HL-60 (cell line): ENCODE results near the gene GNPTAB.

Source experiments
- DNase-seq, 2 experiments: peaks; one replicate each; pipeline ENCODE4 v3.0.0-alpha.2; 2010 to 2020; ENCODE audit warnings: low read depth in 1 of 2, low spot score in 1 of 2
- H3K27ac ChIP-seq: fragments of 250-450 bp; sonication (Bioruptor Pico); replicated peaks from 2 replicates; pipeline ENCODE4 v1.5.1; 2020; ENCODE audit warnings: mild to moderate bottlenecking, moderate library complexity
- H3K27me3 ChIP-seq: fragments of 250-450 bp; sonication (Bioruptor Pico); 2 replicates; pipeline ENCODE4 v1.5.1; 2021; ENCODE audit warnings: mild to moderate bottlenecking, moderate library complexity; ENCODE audit not compliant: insufficient read depth, poor library complexity, severe bottlenecking
- H3K4me3 ChIP-seq: replicated peaks from 2 replicates; pipeline ENCODE4 v1.5.1; 2011; ENCODE audit warnings: mild to moderate bottlenecking, control low read depth, low read length; ENCODE audit not compliant: insufficient read depth
- GABPA ChIP-seq: IDR thresholded peaks from 2 replicates; pipeline ENCODE4 v1.6.1; 2012; ENCODE audit warnings: low read depth
- POLR2AphosphoS5 ChIP-seq: IDR thresholded peaks from 2 replicates; pipeline ENCODE4 v1.6.1; 2012; ENCODE audit warnings: low read depth
- SPI1 ChIP-seq: IDR thresholded peaks from 2 replicates; pipeline ENCODE4 v1.6.1; 2012; ENCODE audit warnings: low read depth, mild to moderate bottlenecking, borderline replicate concordance
- TF ChIP-seq, protein P1 (sequence below): IDR thresholded peaks from 2 replicates; pipeline ENCODE4 v1.6.1; 2012; ENCODE audit warnings: low read depth; ENCODE audit not compliant: insufficient replicate concordance
- TF ChIP-seq, protein P2 (sequence below): IDR thresholded peaks from one replicate; pipeline ENCODE4 v1.5.1; 2011; ENCODE audit warnings: low read length, control low read depth, inconsistent platforms; ENCODE audit not compliant: insufficient read depth

GNPTAB gene

DNA sequence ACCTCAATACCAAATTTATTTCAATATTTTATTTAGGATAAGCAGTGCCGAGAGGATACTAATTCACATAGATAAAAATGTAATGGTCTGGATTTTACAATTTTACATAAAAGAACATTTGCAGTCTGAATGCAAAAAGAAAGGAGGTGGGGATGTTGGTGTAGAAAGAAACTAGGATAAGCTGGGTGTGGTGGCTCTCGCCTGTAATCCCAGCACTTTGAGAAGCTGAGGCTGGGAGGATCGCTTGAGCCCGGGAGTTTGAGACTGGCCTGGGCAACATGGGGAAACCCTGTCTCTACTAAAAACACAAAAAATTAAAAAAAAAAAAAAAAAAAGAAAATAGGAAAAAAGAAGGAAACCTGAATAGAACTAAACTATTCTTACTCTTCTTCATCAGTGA lies 108.4 kb downstream of the GNPTAB start:
- Histone ChIP-seq H3K4me3 (no peak overlapping the region), H3K27me3 (no peaks in the 10 kb centered on the region), H3K27ac (no peak overlapping the region)
- DNase-seq, result no peak
- no peak for TF ChIP-seq GABPA

DNA sequence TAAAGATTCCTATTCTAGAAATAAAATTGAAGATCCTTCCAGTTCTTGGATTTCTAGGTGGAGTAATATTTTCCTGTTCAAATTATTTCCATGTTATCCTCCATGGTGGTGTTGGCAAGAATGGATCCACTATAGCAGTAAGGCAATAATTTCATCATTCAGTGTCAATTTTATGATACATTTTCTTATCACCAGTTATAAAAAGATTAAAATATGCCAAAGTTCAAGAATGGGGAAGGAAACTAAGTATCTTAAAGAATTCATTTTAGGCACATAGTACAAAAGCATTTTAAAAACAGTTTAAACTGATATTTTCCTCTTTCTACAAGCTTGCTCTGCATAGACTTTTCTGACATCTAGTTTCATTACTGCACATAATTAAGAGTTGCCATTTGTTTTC lies 110.6 kb downstream of the GNPTAB start:
- DNase-seq, result no peak
- H3K27ac ChIP-seq, result no peak overlapping the region
- TF ChIP-seq SPI1, result no peak
- TF ChIP-seq, protein P1, sequence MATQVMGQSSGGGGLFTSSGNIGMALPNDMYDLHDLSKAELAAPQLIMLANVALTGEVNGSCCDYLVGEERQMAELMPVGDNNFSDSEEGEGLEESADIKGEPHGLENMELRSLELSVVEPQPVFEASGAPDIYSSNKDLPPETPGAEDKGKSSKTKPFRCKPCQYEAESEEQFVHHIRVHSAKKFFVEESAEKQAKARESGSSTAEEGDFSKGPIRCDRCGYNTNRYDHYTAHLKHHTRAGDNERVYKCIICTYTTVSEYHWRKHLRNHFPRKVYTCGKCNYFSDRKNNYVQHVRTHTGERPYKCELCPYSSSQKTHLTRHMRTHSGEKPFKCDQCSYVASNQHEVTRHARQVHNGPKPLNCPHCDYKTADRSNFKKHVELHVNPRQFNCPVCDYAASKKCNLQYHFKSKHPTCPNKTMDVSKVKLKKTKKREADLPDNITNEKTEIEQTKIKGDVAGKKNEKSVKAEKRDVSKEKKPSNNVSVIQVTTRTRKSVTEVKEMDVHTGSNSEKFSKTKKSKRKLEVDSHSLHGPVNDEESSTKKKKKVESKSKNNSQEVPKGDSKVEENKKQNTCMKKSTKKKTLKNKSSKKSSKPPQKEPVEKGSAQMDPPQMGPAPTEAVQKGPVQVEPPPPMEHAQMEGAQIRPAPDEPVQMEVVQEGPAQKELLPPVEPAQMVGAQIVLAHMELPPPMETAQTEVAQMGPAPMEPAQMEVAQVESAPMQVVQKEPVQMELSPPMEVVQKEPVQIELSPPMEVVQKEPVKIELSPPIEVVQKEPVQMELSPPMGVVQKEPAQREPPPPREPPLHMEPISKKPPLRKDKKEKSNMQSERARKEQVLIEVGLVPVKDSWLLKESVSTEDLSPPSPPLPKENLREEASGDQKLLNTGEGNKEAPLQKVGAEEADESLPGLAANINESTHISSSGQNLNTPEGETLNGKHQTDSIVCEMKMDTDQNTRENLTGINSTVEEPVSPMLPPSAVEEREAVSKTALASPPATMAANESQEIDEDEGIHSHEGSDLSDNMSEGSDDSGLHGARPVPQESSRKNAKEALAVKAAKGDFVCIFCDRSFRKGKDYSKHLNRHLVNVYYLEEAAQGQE, result no peak
- no peak for TF ChIP-seq GABPA
- TF ChIP-seq POLR2AphosphoS5, result no peak
- TF ChIP-seq, protein P2, sequence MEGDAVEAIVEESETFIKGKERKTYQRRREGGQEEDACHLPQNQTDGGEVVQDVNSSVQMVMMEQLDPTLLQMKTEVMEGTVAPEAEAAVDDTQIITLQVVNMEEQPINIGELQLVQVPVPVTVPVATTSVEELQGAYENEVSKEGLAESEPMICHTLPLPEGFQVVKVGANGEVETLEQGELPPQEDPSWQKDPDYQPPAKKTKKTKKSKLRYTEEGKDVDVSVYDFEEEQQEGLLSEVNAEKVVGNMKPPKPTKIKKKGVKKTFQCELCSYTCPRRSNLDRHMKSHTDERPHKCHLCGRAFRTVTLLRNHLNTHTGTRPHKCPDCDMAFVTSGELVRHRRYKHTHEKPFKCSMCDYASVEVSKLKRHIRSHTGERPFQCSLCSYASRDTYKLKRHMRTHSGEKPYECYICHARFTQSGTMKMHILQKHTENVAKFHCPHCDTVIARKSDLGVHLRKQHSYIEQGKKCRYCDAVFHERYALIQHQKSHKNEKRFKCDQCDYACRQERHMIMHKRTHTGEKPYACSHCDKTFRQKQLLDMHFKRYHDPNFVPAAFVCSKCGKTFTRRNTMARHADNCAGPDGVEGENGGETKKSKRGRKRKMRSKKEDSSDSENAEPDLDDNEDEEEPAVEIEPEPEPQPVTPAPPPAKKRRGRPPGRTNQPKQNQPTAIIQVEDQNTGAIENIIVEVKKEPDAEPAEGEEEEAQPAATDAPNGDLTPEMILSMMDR, result no peak
- no peak overlapping the region for H3K4me3 ChIP-seq
- no peaks in the 10 kb centered on the region for H3K27me3 ChIP-seq

DNA sequence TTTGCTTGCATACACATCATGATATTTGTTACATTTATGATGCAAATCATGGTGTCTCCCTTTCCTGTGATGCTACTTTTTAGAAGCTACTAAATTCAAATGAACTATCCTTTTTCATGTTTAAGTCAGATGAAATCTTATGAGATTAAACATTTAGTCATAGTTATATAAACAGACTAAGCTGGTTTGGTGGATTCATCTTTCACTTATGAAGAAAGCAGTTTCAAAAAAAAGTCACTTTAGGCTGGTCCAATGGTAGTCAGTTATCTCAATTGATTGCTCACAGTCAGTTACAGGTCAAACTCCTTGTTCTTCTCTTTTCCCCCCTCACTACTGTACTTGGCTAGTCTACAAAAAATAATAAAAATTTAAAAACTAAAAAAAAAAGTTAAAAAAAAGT lies 111.2 kb downstream of the GNPTAB start:
- H3K4me3 ChIP-seq, result no peak overlapping the region
- DNase-seq, result no peak
- H3K27me3 ChIP-seq, result no peaks in the 10 kb centered on the region
- no peak overlapping the region for H3K27ac ChIP-seq
- TF ChIP-seq SPI1 (no peak), GABPA (no peak), POLR2AphosphoS5 (no peak)
- TF ChIP-seq, protein P2, result no peak
- TF ChIP-seq, protein P1, result no peak

DNA sequence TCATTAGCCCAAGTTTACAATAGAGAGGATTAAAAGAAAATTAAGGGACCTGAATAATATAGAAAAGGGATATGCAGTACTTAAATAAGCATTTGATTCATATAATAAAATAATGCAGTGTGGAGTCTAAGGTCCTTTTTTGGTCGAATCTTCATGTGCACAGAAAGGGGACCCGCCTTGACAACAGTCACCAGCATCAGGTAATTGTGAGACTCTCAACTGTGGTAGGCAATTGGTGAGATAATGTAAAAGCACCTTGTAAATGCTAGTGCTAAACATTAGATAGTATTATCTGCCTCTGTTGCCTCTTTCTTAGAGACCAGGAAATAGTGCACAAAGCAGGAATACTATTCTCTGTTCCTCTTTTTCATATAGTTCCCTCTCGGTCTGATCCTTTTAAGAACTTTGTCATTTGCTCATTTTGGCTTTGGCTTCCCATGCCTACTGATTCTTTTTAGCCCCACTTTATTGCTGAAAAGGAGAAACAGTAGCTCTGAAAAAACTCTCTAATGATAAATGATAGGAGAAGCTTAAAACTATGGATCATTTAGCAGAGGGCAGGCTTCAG lies 115.8 kb downstream of the GNPTAB start:
- TF ChIP-seq SPI1, result peak; percentile 92
- TF ChIP-seq, protein P1, result no peak
- DNase-seq, result no peak
- H3K27ac ChIP-seq, result 0 out of 2 replicates have a peak overlapping the region, but pooled peaks have one; percentile 9
- no peaks in the 10 kb centered on the region for H3K27me3 ChIP-seq
- H3K4me3 ChIP-seq, result no peak overlapping the region
